Nephron progenitor cell (in vitro differentiated cells): ENCODE measurements around the gene CD7.

Source experiments
- DNase-seq: peaks from one replicate; pipeline ENCODE4 v3.0.0; 2021
- H3K27ac Mint-ChIP-seq: 2 replicates; pipeline ENCODE4 v1.8.0; 2021; ENCODE audit warnings: mild to moderate bottlenecking, moderate library complexity, mixed read lengths
- H3K27me3 Mint-ChIP-seq: 2 replicates; pipeline ENCODE4 v1.8.0; 2021; ENCODE audit warnings: mild to moderate bottlenecking, low read depth, mixed read lengths; ENCODE audit not compliant: poor library complexity
- H3K36me3 Mint-ChIP-seq: 2 replicates; pipeline ENCODE4 v1.8.0; 2021; ENCODE audit warnings: low read depth, mixed read lengths
- H3K4me1 Mint-ChIP-seq: 2 replicates; pipeline ENCODE4 v1.8.0; 2021; ENCODE audit warnings: mixed read lengths
- H3K4me3 Mint-ChIP-seq: 2 replicates; pipeline ENCODE4 v1.8.0; 2021; ENCODE audit warnings: mild to moderate bottlenecking, moderate library complexity, mixed read lengths
- H3K9me3 Mint-ChIP-seq: 2 replicates; pipeline ENCODE4 v1.8.0; 2021; ENCODE audit warnings: mild to moderate bottlenecking, moderate library complexity, mixed read lengths
- CTCF ChIP-seq: fragments of 200-600 bp; sonication (generic); IDR thresholded peaks from 2 replicates; pipeline ENCODE4 v1.5.0; 2021; ENCODE audit warnings: antibody characterized with exemption

The CD7 gene

GRCh38 chr17:82269882-82270500 is 47.4 kb downstream of the CD7 start:
- Mint-ChIP-seq H3K9me3 (no peaks in the 10 kb centered on the region), H3K27me3 (no peaks in the 10 kb centered on the region), H3K4me1 (peaks cover 68% of the 10 kb centered on the region), H3K27ac (peak overlapping the region; percentile 97), H3K4me3 (peak overlapping the region; percentile 60), H3K36me3 (peaks cover 71% of the 10 kb centered on the region)
- no peak for DNase-seq
- no peak for TF ChIP-seq CTCF

GRCh38 chr17:82269138-82269881 is 48.1 kb downstream of the CD7 start:
- Mint-ChIP-seq H3K27me3 (no peaks in the 10 kb centered on the region), H3K4me1 (peaks cover 61% of the 10 kb centered on the region), H3K36me3 (peaks cover 76% of the 10 kb centered on the region), H3K9me3 (no peaks in the 10 kb centered on the region), H3K27ac (peak overlapping the region; percentile 97), H3K4me3 (peak overlapping the region; percentile 52)
- no peak for DNase-seq
- no peak for TF ChIP-seq CTCF

- H3K4me3 Mint-ChIP-seq, result no peak overlapping the region
- no peaks in the 10 kb centered on the region for H3K9me3 Mint-ChIP-seq
- no peak for TF ChIP-seq CTCF
- H3K4me1 Mint-ChIP-seq, result peaks cover 58% of the 10 kb centered on the region
- no peak for DNase-seq
- H3K27me3 Mint-ChIP-seq, result no peaks in the 10 kb centered on the region
- H3K36me3 Mint-ChIP-seq, result peaks cover 89% of the 10 kb centered on the region
- peak overlapping the region; percentile 45 for H3K27ac Mint-ChIP-seq
Observed at GRCh38 chr17:82267575-82268379, 49.6 kb downstream of the CD7 start.

GRCh38 chr17:82266142-82266541 is 51.3 kb downstream of the CD7 start:
- Mint-ChIP-seq H3K4me1 (peaks cover 43% of the 10 kb centered on the region), H3K9me3 (no peaks in the 10 kb centered on the region), H3K27ac (peak overlapping the region; percentile 60), H3K36me3 (peaks cover 90% of the 10 kb centered on the region), H3K27me3 (no peaks in the 10 kb centered on the region), H3K4me3 (no peak overlapping the region)
- DNase-seq, result no peak
- no peak for TF ChIP-seq CTCF
